ENCODE measurements around the gene FOXJ2. TPM values are rescaled to one million over a fixed set of nuclear protein-coding genes. Genes with fewer than 3 reads are reported as not detected.

FOXJ2 gene
- total RNA-seq (2022; extraction: Qiagen RNA extraction), result 7.2 to 10.0 TPM (median 8.9 TPM) in 5 replicates

DNA sequence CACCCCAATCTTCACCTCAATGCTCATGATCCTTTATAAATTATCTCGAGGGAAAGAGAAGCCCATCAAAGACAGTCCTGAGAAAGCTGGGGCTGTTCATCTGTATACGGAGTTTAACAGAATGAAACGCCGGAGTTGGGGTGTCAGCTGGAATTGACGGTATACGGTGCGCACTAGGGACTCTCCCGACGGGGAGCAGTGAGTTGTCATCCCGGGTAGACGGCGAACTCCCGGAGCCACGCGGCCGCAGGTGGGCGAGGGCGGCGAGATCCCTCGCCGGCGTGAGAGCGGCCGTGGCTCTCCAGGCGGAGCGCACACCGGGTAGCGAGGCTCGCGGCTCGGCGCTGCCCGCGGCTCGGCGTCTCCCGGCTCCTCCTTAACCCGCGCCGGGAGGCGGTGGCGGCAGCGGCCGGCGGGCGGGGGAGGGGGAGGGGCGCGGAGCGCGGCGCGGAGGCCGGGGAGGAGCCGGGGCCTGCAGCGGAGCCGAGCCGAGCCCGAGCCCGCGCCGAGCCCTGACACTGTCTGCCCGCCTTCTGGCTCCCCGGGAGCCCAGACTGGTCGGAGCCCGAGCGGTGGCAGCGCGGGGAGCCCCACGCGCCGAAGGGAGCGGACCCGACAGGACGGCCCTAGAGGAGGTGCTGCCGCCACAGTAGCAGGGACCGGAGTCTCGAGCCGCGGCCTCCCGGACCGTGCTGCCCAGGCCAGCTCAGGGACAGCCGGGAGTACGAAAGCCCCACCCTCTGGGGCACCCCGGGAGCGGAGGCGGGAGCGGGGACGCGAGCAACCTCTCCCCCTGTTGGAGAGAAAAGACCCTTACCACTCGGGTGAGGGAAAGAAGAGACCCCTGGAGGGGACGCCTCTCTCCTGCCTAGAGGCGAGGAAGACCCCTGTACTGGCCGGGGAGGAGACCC lies at the start of gene FOXJ2:
FOXJ2 (plus strand) TSS at position 475 of the 911 bp plus-strand sequence. CDS start 7,117 bp downstream, outside the sequence.

DNA sequence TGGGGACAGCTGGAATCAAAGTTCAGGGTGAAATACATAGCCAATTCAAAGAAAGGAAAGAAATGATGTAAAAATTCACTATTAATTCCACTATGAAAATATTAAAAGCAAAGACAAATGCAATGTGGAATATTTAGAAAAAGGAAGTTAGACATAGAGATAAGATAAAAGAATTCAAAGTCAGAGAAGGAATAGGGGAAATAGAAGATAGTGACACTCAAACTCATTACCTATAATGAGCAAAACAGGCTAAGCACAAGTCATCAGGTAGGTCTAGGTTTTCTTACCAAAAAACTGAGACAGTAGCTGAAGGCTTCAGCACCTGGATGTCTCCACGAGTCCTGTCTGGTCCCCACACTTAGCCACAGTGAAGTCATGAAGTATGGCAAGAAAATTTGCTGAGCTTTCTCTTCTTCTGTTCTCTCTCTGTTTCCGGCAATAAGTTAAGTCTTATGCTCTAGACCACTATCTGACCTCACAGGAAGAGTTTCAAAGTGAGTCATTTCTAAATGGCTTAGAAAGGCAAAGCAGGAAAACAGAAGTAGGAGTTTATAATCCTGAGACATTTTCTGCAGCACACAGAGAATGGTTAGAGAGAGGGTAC lies 33.6 kb downstream of the FOXJ2 start, which contains the start of gene C3AR1:
C3AR1 (minus strand) TSS at position 369 of the 604 bp plus-strand sequence. CDS start 6,174 bp downstream, outside the sequence.

Other genes with a start within 250 kb of the FOXJ2 start
- gene NANOG, start 243.3 kb upstream of the FOXJ2 start, total RNA-seq (2022; extraction: Qiagen RNA extraction), result not detected in 5 replicates
- 0.07 to 0.36 TPM (median 0.14 TPM) in 5 replicates for gene SLC2A14, start 159.8 kb upstream of the FOXJ2 start, total RNA-seq (2022; extraction: Qiagen RNA extraction)
- 3.8 to 4.8 TPM (median 4.5 TPM) in 5 replicates for gene SLC2A3, start 96.5 kb upstream of the FOXJ2 start, total RNA-seq (2022; extraction: Qiagen RNA extraction)
- not detected in 5 replicates for gene C3AR1, start 33.6 kb downstream of the FOXJ2 start, total RNA-seq (2022; extraction: Qiagen RNA extraction)
- 11.6 to 15.6 TPM (median 14.7 TPM) in 5 replicates for gene NECAP1, start 49.6 kb downstream of the FOXJ2 start, total RNA-seq (2022; extraction: Qiagen RNA extraction)
- 0.31 to 0.44 TPM in 2 of 5 replicates, not detected in the others for gene CLEC4A, start 90.9 kb downstream of the FOXJ2 start, total RNA-seq (2022; extraction: Qiagen RNA extraction)
- not detected in 5 replicates for gene ZNF705A, start 124.3 kb downstream of the FOXJ2 start, total RNA-seq (2022; extraction: Qiagen RNA extraction)
- 0.12 to 0.15 TPM (median 0.14 TPM) in 5 replicates for gene FAM90A1, start 194.9 kb downstream of the FOXJ2 start, total RNA-seq (2022; extraction: Qiagen RNA extraction)

All from A549 treated with Mapracorat at 1 μM for 4 hours (cell line).